ENCODE data around the gene CCHCR1.

DNA sequence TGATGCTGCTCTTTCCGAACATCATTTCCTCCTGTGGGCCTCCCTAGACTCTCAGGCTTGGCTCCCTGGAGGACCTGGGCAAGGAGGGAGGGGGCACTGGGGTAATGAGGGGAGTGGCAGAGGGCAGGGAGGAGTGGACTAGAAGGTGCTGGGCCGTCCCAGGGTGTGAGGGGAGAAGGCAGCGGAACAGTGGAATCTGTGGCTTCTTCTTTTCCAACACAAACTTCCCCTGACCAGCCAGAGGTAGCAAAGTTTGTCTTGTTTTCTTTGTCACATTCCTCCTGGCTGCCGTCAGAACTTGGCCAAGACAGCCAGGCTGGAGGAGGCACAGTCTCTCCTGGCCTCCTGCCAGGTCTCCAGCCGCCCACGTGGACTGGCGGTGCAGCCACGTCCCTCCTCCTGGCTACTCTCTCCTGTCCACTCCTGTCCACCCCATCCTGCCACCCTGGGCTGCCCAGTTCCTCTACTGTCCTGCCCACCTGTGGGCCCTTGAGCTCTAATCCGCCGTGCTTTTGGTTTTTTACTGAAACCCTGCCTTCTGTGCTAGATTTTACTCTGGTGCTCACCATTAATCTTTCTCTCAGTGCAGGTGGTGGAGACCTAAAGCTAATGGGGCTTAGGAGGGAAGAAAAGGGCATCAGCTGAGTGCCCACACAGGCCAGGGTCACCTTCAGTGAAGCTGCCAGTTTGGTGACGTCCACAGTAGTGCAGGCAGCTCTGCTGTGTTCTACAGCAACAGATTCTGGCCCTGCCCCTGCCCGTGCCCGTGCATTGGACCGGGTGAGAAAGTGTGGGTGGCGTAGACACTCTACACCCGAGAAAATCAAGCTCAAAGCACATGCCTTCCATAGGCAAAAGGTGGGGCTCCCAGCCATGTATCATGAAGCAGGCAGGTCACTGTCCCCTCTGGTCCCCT, 34.6 kb downstream of the CCHCR1 start:
- TF ChIP-seq, protein P1, sequence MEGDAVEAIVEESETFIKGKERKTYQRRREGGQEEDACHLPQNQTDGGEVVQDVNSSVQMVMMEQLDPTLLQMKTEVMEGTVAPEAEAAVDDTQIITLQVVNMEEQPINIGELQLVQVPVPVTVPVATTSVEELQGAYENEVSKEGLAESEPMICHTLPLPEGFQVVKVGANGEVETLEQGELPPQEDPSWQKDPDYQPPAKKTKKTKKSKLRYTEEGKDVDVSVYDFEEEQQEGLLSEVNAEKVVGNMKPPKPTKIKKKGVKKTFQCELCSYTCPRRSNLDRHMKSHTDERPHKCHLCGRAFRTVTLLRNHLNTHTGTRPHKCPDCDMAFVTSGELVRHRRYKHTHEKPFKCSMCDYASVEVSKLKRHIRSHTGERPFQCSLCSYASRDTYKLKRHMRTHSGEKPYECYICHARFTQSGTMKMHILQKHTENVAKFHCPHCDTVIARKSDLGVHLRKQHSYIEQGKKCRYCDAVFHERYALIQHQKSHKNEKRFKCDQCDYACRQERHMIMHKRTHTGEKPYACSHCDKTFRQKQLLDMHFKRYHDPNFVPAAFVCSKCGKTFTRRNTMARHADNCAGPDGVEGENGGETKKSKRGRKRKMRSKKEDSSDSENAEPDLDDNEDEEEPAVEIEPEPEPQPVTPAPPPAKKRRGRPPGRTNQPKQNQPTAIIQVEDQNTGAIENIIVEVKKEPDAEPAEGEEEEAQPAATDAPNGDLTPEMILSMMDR (IDR thresholded peaks at IDR 0.05), result no peak
- TF ChIP-seq POLR2A (IDR thresholded peaks at IDR 0.05) (no peak), EP300 (IDR thresholded peaks at IDR 0.05) (no peak)
